Measurements from ENCODE around the gene SSBP2.

Gene SSBP2

DNA sequence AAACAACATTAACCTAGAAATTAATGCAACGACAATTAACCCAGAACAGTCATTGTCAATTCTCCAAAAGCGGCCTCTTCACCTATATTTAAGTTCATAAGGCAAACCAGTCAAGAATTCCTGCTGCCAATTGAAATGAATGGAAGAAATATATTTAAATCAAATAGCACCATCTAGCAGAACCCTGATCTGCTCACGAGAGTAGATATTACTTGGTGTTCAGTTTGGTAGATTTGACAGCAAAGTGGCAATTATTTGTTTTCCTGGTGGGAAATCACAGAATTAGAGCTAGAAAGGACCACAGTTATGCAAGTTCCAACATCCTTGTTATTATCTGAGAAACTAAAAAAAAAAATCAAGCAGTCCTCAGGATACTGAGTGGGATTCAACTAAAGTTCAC, 2.3 kb downstream of the SSBP2 start:
- DNase-seq (ENCODE audit: insufficient read length, low spot score): no peak
- FAIRE-seq: no peak
- TF ChIP-seq, protein P1, sequence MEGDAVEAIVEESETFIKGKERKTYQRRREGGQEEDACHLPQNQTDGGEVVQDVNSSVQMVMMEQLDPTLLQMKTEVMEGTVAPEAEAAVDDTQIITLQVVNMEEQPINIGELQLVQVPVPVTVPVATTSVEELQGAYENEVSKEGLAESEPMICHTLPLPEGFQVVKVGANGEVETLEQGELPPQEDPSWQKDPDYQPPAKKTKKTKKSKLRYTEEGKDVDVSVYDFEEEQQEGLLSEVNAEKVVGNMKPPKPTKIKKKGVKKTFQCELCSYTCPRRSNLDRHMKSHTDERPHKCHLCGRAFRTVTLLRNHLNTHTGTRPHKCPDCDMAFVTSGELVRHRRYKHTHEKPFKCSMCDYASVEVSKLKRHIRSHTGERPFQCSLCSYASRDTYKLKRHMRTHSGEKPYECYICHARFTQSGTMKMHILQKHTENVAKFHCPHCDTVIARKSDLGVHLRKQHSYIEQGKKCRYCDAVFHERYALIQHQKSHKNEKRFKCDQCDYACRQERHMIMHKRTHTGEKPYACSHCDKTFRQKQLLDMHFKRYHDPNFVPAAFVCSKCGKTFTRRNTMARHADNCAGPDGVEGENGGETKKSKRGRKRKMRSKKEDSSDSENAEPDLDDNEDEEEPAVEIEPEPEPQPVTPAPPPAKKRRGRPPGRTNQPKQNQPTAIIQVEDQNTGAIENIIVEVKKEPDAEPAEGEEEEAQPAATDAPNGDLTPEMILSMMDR (IDR thresholded peaks at IDR 0.05; ENCODE audit: insufficient read depth, missing control alignments): peak; percentile 35

DNA sequence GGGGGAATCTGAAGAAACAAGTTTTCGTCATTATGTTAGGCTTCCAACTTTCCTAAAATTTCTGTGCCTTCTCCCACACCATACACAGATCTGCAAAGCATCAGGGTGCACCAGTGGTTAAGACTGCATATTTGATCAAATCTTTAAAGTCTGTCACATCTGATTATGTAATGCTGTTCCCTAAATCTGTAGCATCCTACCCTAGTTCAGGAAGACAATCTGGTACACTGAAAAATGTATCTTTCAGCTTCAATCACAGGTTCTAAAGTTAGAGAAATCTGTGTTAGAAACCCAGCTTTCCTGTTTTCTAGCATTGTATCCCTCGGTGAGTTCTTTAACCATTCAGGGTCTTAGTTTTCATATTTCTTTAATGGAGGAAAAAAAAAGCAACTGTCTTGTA, 3.9 kb downstream of the SSBP2 start:
- TF ChIP-seq, protein P1 (IDR thresholded peaks at IDR 0.05; ENCODE audit: insufficient read depth, missing control alignments): no peak
- DNase-seq (ENCODE audit: insufficient read length, low spot score): no peak
- FAIRE-seq: no peak

DNA sequence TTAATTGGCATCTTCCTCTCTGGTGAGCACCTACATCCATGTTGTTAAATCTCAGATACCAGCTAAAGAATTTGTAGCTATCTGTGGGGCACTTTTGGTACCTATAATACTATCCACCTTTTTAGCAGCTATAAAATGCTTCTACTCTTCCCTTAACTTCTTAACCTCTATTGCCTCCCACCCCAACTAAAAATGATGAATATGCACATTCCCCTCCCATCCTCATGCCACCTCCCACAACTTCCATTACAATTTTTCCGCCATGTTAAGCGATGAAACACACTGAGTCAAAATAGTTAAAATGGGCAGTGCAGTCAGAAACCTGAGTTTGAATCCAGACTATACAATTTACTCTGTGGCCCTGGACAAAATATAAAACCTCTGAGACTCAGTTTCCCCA, 10.1 kb downstream of the SSBP2 start:
- no peak for DNase-seq (ENCODE audit: insufficient read length, low spot score)
- no peak for FAIRE-seq
- TF ChIP-seq, protein P1 (IDR thresholded peaks at IDR 0.05; ENCODE audit: insufficient read depth, missing control alignments): no peak

DNA sequence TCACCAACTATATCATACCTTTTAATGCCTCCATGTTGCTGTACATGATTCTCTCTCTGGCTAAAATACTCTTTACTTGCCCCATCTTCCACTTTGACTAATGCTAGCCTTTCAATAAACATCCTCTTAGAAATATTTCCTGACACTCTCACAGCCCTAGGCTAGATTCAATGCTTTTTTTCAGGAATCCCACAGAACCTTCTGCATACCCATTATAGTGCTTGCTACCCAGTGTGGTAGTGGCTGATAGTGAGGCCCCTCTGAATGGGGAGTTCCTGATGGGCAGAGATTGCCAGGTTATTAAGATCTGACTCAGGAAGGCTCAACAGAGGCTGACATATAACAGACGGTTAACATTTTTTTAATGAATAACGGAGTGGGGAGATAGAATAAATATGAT, 11.6 kb downstream of the SSBP2 start:
- TF ChIP-seq, protein P1 (IDR thresholded peaks at IDR 0.05; ENCODE audit: insufficient read depth, missing control alignments): no peak
- FAIRE-seq (no peak), DNase-seq (ENCODE audit: insufficient read length, low spot score) (no peak)

DNA sequence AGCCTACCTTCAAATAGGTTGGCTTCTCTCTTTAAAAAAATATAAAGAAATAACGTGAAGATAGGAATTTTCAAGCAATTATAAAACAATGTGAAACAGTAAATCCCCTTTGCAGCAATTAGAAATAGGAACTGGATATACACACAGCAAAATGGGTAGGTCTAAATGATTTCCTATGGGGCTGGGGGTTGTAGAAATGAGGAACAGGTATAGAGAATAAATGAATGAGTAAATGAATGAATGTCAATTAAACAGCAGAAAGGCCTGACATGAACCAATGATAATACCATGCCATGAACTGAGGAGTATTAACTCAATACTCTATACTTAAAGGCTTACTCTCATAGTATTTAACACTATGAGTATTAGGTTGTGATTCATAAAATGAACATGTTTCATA, 21.6 kb downstream of the SSBP2 start:
- TF ChIP-seq, protein P1 (IDR thresholded peaks at IDR 0.05; ENCODE audit: insufficient read depth, missing control alignments): no peak
- no peak for DNase-seq (ENCODE audit: insufficient read length, low spot score)
- no peak for FAIRE-seq

DNA sequence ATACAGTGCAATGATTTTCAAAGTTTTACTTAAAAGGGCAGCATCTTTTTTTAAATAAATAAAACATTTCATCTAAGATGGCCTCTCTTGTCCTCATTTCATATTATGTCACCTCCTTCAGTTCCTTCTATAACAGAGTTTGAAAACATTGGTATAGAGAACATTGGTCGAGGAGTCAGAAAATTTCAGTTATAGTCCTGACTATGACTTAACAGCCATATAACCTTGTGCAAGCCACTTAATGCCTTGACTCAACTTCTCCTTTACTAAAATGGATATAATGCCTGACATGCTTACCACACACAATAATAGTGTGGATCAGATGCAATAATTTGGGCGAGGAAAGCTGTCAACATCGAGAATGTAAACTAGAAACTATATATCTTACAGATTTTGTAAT, 22.6 kb downstream of the SSBP2 start:
- DNase-seq (ENCODE audit: insufficient read length, low spot score) (no peak), FAIRE-seq (peak; percentile 32)
- TF ChIP-seq, protein P1 (IDR thresholded peaks at IDR 0.05; ENCODE audit: insufficient read depth, missing control alignments): no peak

DNA sequence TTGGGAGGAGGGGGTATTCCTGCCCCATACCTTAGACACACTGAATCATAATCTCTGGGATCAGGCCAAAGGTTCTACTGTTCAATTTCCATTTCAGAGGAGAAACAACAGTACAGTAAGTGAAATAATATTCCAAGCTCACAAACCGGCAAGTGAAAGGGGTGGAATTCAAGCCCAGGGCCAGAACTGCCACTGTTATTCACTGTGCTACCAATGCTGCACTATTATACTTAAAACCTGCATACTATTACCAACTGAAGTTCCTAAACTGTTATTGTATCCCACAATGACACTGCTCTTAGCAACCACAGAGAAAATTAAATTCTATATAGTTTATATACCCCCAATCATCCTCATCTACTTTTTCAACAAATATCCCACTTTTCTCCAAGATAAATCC, 24.6 kb downstream of the SSBP2 start:
- FAIRE-seq: no peak
- no peak for DNase-seq (ENCODE audit: insufficient read length, low spot score)

More for the DNA sequence above, 24.6 kb downstream of the SSBP2 start:
- TF ChIP-seq, protein P1 (IDR thresholded peaks at IDR 0.05; ENCODE audit: insufficient read depth, missing control alignments): no peak

All from D721Med (cell line).